AG09319 (cell line): ENCODE data around the gene AHRR.
"Not testable (repeated sequence)": the region's sequence is repeated elsewhere in the genome, so short reads cannot be mapped to it uniquely, and the experiment has no call there.

Source experiments
- DNase-seq: peaks from one replicate; pipeline ENCODE4 v3.0.0-alpha.2; 2010; ENCODE audit warnings: low read depth; ENCODE audit errors: extremely low read depth
- CTCF ChIP-seq: IDR thresholded peaks from 2 replicates; pipeline ENCODE4 v1.5.1; 2011; ENCODE audit warnings: low read depth, mild to moderate bottlenecking, inconsistent platforms, low read length, moderate library complexity

The AHRR gene

GRCh38 chr5:395156-395920 is 73.8 kb downstream of the AHRR start:
- DNase-seq: peak; percentile 91
- TF ChIP-seq CTCF: no peak

GRCh38 chr5:395921-396530 is 74.5 kb downstream of the AHRR start:
- no peak for TF ChIP-seq CTCF
- DNase-seq: no peak

GRCh38 chr5:396531-396961 is 75.0 kb downstream of the AHRR start:
- no peak for DNase-seq
- TF ChIP-seq CTCF: no peak

GRCh38 chr5:398141-398474 is 76.6 kb downstream of the AHRR start:
- not testable (repeated sequence) for DNase-seq

- TF ChIP-seq CTCF: no peak
Observed at GRCh38 chr5:398475-399295, 77.2 kb downstream of the AHRR start.

GRCh38 chr5:399296-400281 is 78.1 kb downstream of the AHRR start:
- TF ChIP-seq CTCF: peak; percentile 1; the same call in 1 of the 2 replicates
- DNase-seq: peak; percentile 98

More at GRCh38 chr5:398475-399295, 77.2 kb downstream of the AHRR start:
- no peak for DNase-seq
